Stomach (tissue), 9 donors: Measurements from ENCODE around the gene PLOD2. TPM values are rescaled to one million over a fixed set of nuclear protein-coding genes. Genes with fewer than 3 reads are reported as not detected.

ENCODE experiments used
- DNase-seq, 2 donors: peaks; one replicate each; pipeline versions ENCODE4 v3.0.0 to v3.0.0-alpha.2; 2013 to 2019
- H3K27ac ChIP-seq, 5 donors: fragments of 200-600 bp in 4 of 5; sonication (generic) in 4 of 5; one replicate each; pipeline ENCODE4 v1.5.1; 2013 to 2019; ENCODE audit warnings: mild to moderate bottlenecking in 1 of 5, moderate library complexity in 1 of 5
- H3K27me3 ChIP-seq, 3 donors: fragments of 200-600 bp; sonication (generic); one replicate each; pipeline ENCODE4 v1.5.1; 2017 to 2019; ENCODE audit warnings: mixed run types in 1 of 3
- H3K36me3 ChIP-seq, 4 donors: fragments of 200-600 bp; sonication (generic); 1 replicate in 3 of 4; 2 replicates in 1 of 4; pipeline ENCODE4 v1.5.1; 2016 to 2019
- H3K4me1 ChIP-seq, 4 donors: fragments of 200-600 bp; sonication (generic); one replicate each; pipeline ENCODE4 v1.5.1; 2016 to 2019
- H3K4me3 ChIP-seq, 4 donors: fragments of 200-600 bp; sonication (generic) in 3 of 4; one replicate each; pipeline ENCODE4 v1.5.1; 2016 to 2019; ENCODE audit warnings: mild to moderate bottlenecking in 1 of 4
- H3K9me3 ChIP-seq, 4 donors: fragments of 200-600 bp; sonication (generic); one replicate each; pipeline ENCODE4 v1.5.1; 2016 to 2019
- CTCF ChIP-seq, 7 experiments: fragments of 450-650 bp in 4 of 7; fragments of 200-600 bp in 3 of 7; sonication (generic) in 3 of 7; IDR thresholded peaks; one replicate each; pipeline ENCODE4 v1.5.1; 2016 to 2019; ENCODE audit warnings: antibody characterized with exemption in 7 of 7, control low read depth in 2 of 7, mild to moderate bottlenecking in 1 of 7
- EP300 ChIP-seq: sonication (generic); formaldehyde crosslinking; IDR thresholded peaks from one replicate; pipeline ENCODE4 v1.6.1; 2017; ENCODE audit warnings: antibody characterized with exemption
- POLR2A ChIP-seq, 4 donors: fragments of 450-650 bp; IDR thresholded peaks; one replicate each; pipeline ENCODE4 v1.6.1; 2016; ENCODE audit warnings: antibody characterized with exemption in 4 of 4, control low read depth in 2 of 4, mild to moderate bottlenecking in 1 of 4, moderate library complexity in 1 of 4
- POLR2AphosphoS5 ChIP-seq, 3 donors: sonication (generic); formaldehyde crosslinking; IDR thresholded peaks; one replicate each; pipeline ENCODE4 v1.6.1; 2016; ENCODE audit warnings: antibody characterized with exemption in 3 of 3
- WGBS, 5 donors: extraction: QIAGEN DNeasy Blood & Tissue Kit in 3 of 5; methylation state at CpG; one replicate each; pipeline versions ENCODE4 v1.1.5 to v1.1.7; 2013 to 2018; 5-methylcytosine and 5-hydroxymethylcytosine counted together
- intact Hi-C: fragments of 100-400 bp; cut with DNase I; formaldehyde crosslinking; loops from one replicate; pipeline ENCODE4 v1.15.1; 2023; ENCODE audit warnings: low total_unique reads
- polyA plus RNA-seq, 3 donors: library from polyadenylated mRNA; stranded (reverse); fragments of 200-250 nt; gene quantifications; one replicate each; pipeline ENCODE4 v1.2.3, GENCODE V29; 2013
- total RNA-seq, 5 donors: library from RNA; depleted of rRNA; stranded (reverse); fragments of >200 nt; gene quantifications; one replicate each; pipeline versions ENCODE4 v1.1.0 to v1.2.3, GENCODE V29; 2014 to 2016
- donor health status: healthy with polysubstance abuse.
- donor health status: Bipolar disorder and iron deficiency.
- donor health status: healthy.

The PLOD2 gene
- total and polyA plus RNA-seq, 8 donors = 18.1 to 99.5 (median 43.0) TPM

DNA sequence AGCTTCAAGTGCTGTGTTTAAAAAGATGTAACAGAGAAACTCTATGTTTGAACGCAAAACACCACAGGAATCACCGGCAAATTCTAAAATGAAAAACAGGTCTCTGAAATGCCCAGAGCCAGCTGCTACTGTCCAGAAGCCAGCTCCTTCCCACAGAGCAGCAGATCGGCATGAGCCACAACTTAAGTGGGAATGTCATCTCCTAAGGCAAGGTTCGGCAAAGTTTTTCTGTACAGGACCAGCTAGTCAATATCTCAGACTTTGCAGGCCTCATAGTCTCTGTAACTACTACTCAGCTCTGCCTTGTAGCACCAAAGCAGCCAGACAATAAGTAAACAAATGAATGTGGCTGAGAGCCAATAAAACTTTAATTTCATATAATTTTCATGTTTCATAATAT lies 4.9 kb downstream of the PLOD2 start:
- TF ChIP-seq EP300 (no peak), CTCF (IDR thresholded peaks at IDR 0.05) (no peak), POLR2AphosphoS5 (IDR thresholded peaks at IDR 0.05) (no peak), POLR2A (IDR thresholded peaks at IDR 0.05) (no peak)
- intact Hi-C loops = no loop called here
- no peaks in the 10 kb centered on the region for H3K9me3 ChIP-seq
- H3K4me1 ChIP-seq = peaks cover 22 to 87% (median 58%) of the 10 kb centered on the region in 4 donors
- H3K36me3 ChIP-seq = no peaks in the 10 kb centered on the region
- WGBS, 5 donors = 33 to 49% (median 37%) methylated on average over 4 of the region's 4 CpGs
- peak overlapping the region; percentile 83 to 96 (median 95) for H3K27ac ChIP-seq
- peaks cover 0 to 9% (median 8%) of the 10 kb centered on the region in 3 donors for H3K27me3 ChIP-seq
- peak overlapping the region in 3 of 4 donors; percentile 17 to 79 (median 78) for H3K4me3 ChIP-seq
- DNase-seq = no peak

DNA sequence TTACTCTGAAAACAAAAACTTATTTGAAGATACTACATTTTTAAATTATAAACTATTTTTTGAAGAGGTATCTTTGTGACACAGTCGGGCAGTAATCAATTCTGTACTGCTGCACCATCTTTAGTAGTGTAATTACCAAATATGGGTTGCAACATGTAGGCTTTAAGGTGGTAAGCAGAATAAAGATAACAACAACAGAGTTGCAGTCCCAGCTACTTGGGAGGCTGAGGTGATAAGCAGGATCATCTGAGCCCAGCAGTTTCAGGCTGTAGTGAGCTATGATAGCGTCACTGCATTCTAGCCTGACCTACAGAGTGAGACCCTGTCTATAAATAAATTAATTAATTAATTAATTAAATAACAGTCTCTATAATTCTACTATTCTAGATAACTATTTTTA lies 6.0 kb downstream of the PLOD2 start:
- Histone ChIP-seq H3K36me3 (no peaks in the 10 kb centered on the region), H3K27me3 (no peaks in the 10 kb centered on the region), H3K4me1 (peaks cover 22 to 87% (median 58%) of the 10 kb centered on the region in 4 donors), H3K27ac (peak overlapping the region in 2 of 5 donors; percentile 95 to 96), H3K4me3 (no peak overlapping the region), H3K9me3 (no peaks in the 10 kb centered on the region)
- intact Hi-C loops = no loop called here
- DNase-seq = no peak
- WGBS, 5 donors = 31 to 76% (median 52%) methylated on average over 2 of the region's 2 CpGs
- no peak for TF ChIP-seq POLR2A (IDR thresholded peaks at IDR 0.05)
- no peak for TF ChIP-seq CTCF (IDR thresholded peaks at IDR 0.05)
- no peak for TF ChIP-seq POLR2AphosphoS5 (IDR thresholded peaks at IDR 0.05)
- TF ChIP-seq EP300 = no peak

- H3K27me3 ChIP-seq = no peaks in the 10 kb centered on the region
- peaks cover 22 to 82% (median 57%) of the 10 kb centered on the region in 4 donors for H3K4me1 ChIP-seq
- TF ChIP-seq POLR2AphosphoS5 (IDR thresholded peaks at IDR 0.05) (no peak), POLR2A (IDR thresholded peaks at IDR 0.05) (no peak), EP300 (no peak), CTCF (IDR thresholded peaks at IDR 0.05) (no peak)
- H3K27ac ChIP-seq = peak overlapping the region in 4 of 5 donors; percentile 18 to 75 (median 60)
- intact Hi-C loops = no loop called here
- 46 to 67% (median 57%) methylated on average over 1 of the region's 1 CpG for WGBS, 5 donors
- no peak for DNase-seq
- H3K4me3 ChIP-seq = no peak overlapping the region
- H3K9me3 ChIP-seq = no peaks in the 10 kb centered on the region
- no peaks in the 10 kb centered on the region for H3K36me3 ChIP-seq
Observed at GRCh38 chr3:146154316-146154715, 6.7 kb downstream of the PLOD2 start.

DNA sequence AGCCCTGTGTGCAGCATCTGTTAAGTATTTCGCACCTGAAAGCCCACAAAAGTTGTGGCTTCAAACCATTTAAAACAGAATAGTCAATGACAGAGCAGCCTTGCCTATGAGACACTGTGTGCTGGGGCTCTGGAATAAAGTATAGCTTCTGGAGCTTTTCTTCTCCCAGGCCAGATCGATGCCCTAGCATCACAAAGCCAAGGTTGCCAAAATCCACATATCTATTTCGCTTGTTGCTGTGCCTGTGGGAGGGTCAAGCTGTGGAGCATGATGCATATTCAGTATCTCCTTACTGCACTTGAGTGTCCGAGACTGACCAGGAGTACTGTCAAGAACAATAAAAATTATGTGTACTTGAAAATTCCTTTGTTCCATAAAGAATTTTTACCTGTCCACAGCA lies 7.6 kb downstream of the PLOD2 start:
- Histone ChIP-seq H3K4me3 (no peak overlapping the region), H3K27ac (peak overlapping the region in 4 of 5 donors; percentile 21 to 75 (median 60)), H3K36me3 (no peaks in the 10 kb centered on the region), H3K27me3 (no peaks in the 10 kb centered on the region), H3K9me3 (no peaks in the 10 kb centered on the region), H3K4me1 (peaks cover 21 to 79% (median 59%) of the 10 kb centered on the region in 4 donors)
- no peak for TF ChIP-seq POLR2AphosphoS5 (IDR thresholded peaks at IDR 0.05)
- TF ChIP-seq CTCF (IDR thresholded peaks at IDR 0.05) = no peak
- no peak for TF ChIP-seq EP300
- no peak for TF ChIP-seq POLR2A (IDR thresholded peaks at IDR 0.05)
- intact Hi-C loops = no loop called here
- 73 to 83% (median 74%) methylated on average over 4 of the region's 4 CpGs for whole genome bisulfite sequencing, 5 donors
- no peak for DNase-seq
